ENCODE measurements around the gene TBCC.

The TBCC gene

GRCh38 chr6:42783177-42783875, 37.4 kb upstream of the TBCC start:
- H4K20me1 ChIP-seq (ENCODE audit: insufficient read depth, low read length): no peaks in the 10 kb centered on the region
- H3K36me3 ChIP-seq (ENCODE audit: insufficient read depth, low read length): no peaks in the 10 kb centered on the region; the same call in 1 of the 2 replicates
- peak overlapping the region; percentile 80 for H2AFZ ChIP-seq (ENCODE audit: low read depth, low read length)
- no peaks in the 10 kb centered on the region for H3K9me3 ChIP-seq (ENCODE audit: insufficient read depth, low read length, severe bottlenecking)
- peak; percentile 75 for DNase-seq
- H3K79me2 ChIP-seq (ENCODE audit: insufficient read depth, low read length): peaks cover 67% of the 10 kb centered on the region
- H3K27me3 ChIP-seq (ENCODE audit: insufficient read depth, low read length, poor library complexity): no peaks in the 10 kb centered on the region
- H3K27ac ChIP-seq (ENCODE audit: low read length): peak overlapping the region; percentile 90
- ATAC-seq (ENCODE audit: insufficient read depth, low read depth): peak; percentile 71
- H3K9ac ChIP-seq (ENCODE audit: low read depth, low read length): peak overlapping the region; percentile 97
- H3K4me2 ChIP-seq (ENCODE audit: insufficient read depth, low read length): peak overlapping the region; percentile 68
- H3K4me3 ChIP-seq (ENCODE audit: low read depth in 1 of 2, low read length in 2 of 2): peak overlapping the region; percentile 46 to 61
- peaks cover 29% of the 10 kb centered on the region for H3K4me1 ChIP-seq (ENCODE audit: insufficient read depth, low read length)
- TF ChIP-seq EZH2 (IDR thresholded peaks at IDR 0.05; ENCODE audit: borderline replicate concordance, low read depth, low read length, severe bottlenecking) (no peak), CTCF (IDR thresholded peaks at IDR 0.05; ENCODE audit: borderline replicate concordance, extremely low read depth, low read length, poor library complexity, severe bottlenecking) (no peak)

- H3K9ac ChIP-seq (ENCODE audit: low read depth, low read length): peak overlapping the region; percentile 97
- peak overlapping the region; percentile 90 for H3K27ac ChIP-seq (ENCODE audit: low read length)
- TF ChIP-seq EZH2 (IDR thresholded peaks at IDR 0.05; ENCODE audit: borderline replicate concordance, low read depth, low read length, severe bottlenecking) (no peak), CTCF (IDR thresholded peaks at IDR 0.05; ENCODE audit: borderline replicate concordance, extremely low read depth, low read length, poor library complexity, severe bottlenecking) (no peak)
- peaks cover 62% of the 10 kb centered on the region for H3K79me2 ChIP-seq (ENCODE audit: insufficient read depth, low read length)
- H3K4me2 ChIP-seq (ENCODE audit: insufficient read depth, low read length): peak overlapping the region; percentile 68
- no peaks in the 10 kb centered on the region for H3K9me3 ChIP-seq (ENCODE audit: insufficient read depth, low read length, severe bottlenecking)
- no peaks in the 10 kb centered on the region for H3K27me3 ChIP-seq (ENCODE audit: insufficient read depth, low read length, poor library complexity)
- peak; percentile 60 for ATAC-seq (ENCODE audit: insufficient read depth, low read depth)
- H3K4me1 ChIP-seq (ENCODE audit: insufficient read depth, low read length): peaks cover 29% of the 10 kb centered on the region
- no peaks in the 10 kb centered on the region; the same call in 1 of the 2 replicates for H3K36me3 ChIP-seq (ENCODE audit: insufficient read depth, low read length)
- peak; percentile 77 for DNase-seq
- peak overlapping the region; percentile 46 to 61; a peak in 3 of 4 replicates for H3K4me3 ChIP-seq (ENCODE audit: low read depth in 1 of 2, low read length in 2 of 2)
- no peaks in the 10 kb centered on the region for H4K20me1 ChIP-seq (ENCODE audit: insufficient read depth, low read length)
- H2AFZ ChIP-seq (ENCODE audit: low read depth, low read length): peak overlapping the region; percentile 80
These were observed 36.8 kb upstream of the TBCC start for GRCh38 chr6:42782689-42783176.

- peak within 1 kb of the TSS; percentile 68 for H3K4me2 ChIP-seq (ENCODE audit: insufficient read depth, low read length)
- H3K36me3 ChIP-seq (ENCODE audit: insufficient read depth, low read length): no peaks in the 10 kb centered on the region; the same call in 1 of the 2 replicates
- ATAC-seq (ENCODE audit: insufficient read depth, low read depth) (peak; percentile 20), DNase-seq (peak; percentile 63)
- H3K9me3 ChIP-seq (ENCODE audit: insufficient read depth, low read length, severe bottlenecking): no peaks in the 10 kb centered on the region
- H4K20me1 ChIP-seq (ENCODE audit: insufficient read depth, low read length): no peaks in the 10 kb centered on the region
- H3K79me2 ChIP-seq (ENCODE audit: insufficient read depth, low read length): peaks cover 55% of the 10 kb centered on the region
- TF ChIP-seq EZH2 (IDR thresholded peaks at IDR 0.05; ENCODE audit: borderline replicate concordance, low read depth, low read length, severe bottlenecking): no peak
- TF ChIP-seq CTCF (IDR thresholded peaks at IDR 0.05; ENCODE audit: borderline replicate concordance, extremely low read depth, low read length, poor library complexity, severe bottlenecking): no peak
- peaks cover 29% of the 10 kb centered on the region for H3K4me1 ChIP-seq (ENCODE audit: insufficient read depth, low read length)
- H3K4me3 ChIP-seq (ENCODE audit: low read depth in 1 of 2, low read length in 2 of 2): peak within 1 kb of the TSS; percentile 46 to 61; a peak in 3 of 4 replicates
- peak within 1 kb of the TSS; percentile 97 for H3K9ac ChIP-seq (ENCODE audit: low read depth, low read length)
- no peaks in the 10 kb centered on the region for H3K27me3 ChIP-seq (ENCODE audit: insufficient read depth, low read length, poor library complexity)
- peak within 1 kb of the TSS; percentile 80 for H2AFZ ChIP-seq (ENCODE audit: low read depth, low read length)
- H3K27ac ChIP-seq (ENCODE audit: low read length): peak within 1 kb of the TSS; percentile 90
These were observed 36.1 kb upstream of the TBCC start, which contains the start of gene BICRAL for GRCh38 chr6:42781796-42782688. Gene BICRAL, plus strand, starts transcription at chr6:42782052. Its CDS starts 39,971 bp downstream, at chr6:42822023.

All from DND-41 (cell line).